GM18517 (cell line): ENCODE measurements around the gene SLC26A1.

ENCODE experiments used
- ATAC-seq: cut with Tn5 transposase; IDR thresholded peaks from one replicate; pipeline ENCODE4 v1.9.1; 2021; ENCODE audit warnings: mild to moderate bottlenecking, moderate library complexity; ENCODE audit not compliant: unreplicated experiment

SLC26A1 gene, protein sequence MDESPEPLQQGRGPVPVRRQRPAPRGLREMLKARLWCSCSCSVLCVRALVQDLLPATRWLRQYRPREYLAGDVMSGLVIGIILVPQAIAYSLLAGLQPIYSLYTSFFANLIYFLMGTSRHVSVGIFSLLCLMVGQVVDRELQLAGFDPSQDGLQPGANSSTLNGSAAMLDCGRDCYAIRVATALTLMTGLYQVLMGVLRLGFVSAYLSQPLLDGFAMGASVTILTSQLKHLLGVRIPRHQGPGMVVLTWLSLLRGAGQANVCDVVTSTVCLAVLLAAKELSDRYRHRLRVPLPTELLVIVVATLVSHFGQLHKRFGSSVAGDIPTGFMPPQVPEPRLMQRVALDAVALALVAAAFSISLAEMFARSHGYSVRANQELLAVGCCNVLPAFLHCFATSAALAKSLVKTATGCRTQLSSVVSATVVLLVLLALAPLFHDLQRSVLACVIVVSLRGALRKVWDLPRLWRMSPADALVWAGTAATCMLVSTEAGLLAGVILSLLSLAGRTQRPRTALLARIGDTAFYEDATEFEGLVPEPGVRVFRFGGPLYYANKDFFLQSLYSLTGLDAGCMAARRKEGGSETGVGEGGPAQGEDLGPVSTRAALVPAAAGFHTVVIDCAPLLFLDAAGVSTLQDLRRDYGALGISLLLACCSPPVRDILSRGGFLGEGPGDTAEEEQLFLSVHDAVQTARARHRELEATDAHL

DNA sequence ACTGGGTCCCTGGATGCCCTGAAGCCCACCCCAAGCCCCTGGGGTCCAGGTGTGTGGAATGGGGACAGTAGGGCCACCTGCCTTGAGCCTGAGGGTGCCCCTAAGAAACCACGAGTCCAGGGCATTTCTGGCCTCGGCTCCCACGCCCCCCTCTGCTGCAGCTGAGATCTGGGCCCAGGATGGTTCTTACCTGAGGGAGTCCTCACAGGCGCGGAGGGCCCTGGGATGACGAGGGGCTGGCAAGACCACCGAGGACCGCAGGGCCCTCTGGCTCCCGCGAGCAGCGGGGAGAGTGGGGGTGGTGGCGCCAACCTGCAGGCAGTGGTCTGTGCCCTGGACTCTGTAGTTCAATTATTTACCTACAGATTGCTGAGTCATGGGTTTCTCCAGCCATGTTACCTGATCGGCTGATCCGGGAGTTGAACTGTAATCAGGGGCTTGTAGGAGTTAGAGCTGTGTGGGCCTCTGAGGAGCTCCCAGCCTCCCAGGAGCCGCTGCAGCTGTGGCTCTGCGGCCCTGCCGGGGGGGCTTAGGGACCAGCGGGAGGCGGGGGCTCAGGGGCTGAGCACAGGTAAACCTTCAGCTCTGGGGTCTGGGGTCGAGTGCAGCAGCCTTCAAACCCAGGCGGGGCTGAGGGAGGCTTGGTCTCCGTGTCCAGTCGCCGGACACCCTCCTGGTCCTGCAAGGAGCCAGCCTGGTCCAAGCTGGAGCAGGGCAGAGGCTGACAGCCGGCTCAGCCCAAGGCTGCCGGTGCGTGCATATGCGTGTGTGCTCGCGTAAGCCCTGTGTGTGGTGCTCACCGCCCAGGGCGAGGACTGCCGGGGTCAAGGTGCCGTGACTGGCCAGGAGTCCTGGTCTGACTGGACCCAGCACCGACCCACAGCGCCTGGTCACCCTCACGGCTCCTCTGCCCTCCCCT is at the start of gene SLC26A1:
Gene SLC26A1, minus strand, starts transcription at position 294 of the 919 bp plus-strand sequence. CDS start 1,701 bp downstream, outside the sequence.
- ATAC-seq: no peak

GRCh38 chr4:1042352-1043055 is 49.3 kb upstream of the SLC26A1 start:
- ATAC-seq: no peak

DNA sequence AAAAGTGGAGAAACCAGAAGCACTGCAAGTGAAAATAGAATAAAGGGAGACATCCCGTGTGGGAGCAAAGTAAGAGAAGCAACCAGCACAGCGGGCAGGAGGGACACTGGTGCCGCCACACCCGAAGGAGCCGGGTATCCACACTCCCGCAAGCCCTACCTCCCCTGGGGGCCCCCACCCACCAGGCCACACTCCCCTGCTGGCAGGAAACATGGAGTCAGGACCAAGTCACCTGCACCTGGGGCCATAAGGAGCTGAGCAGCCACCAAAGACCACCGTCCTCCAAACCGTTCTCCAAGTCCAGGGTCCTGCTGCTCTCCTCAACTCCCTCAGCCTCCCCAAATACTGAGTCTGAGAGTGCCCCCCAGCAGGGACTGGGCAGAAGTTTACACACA is 48.7 kb upstream of the SLC26A1 start:
- ATAC-seq: no peak

DNA sequence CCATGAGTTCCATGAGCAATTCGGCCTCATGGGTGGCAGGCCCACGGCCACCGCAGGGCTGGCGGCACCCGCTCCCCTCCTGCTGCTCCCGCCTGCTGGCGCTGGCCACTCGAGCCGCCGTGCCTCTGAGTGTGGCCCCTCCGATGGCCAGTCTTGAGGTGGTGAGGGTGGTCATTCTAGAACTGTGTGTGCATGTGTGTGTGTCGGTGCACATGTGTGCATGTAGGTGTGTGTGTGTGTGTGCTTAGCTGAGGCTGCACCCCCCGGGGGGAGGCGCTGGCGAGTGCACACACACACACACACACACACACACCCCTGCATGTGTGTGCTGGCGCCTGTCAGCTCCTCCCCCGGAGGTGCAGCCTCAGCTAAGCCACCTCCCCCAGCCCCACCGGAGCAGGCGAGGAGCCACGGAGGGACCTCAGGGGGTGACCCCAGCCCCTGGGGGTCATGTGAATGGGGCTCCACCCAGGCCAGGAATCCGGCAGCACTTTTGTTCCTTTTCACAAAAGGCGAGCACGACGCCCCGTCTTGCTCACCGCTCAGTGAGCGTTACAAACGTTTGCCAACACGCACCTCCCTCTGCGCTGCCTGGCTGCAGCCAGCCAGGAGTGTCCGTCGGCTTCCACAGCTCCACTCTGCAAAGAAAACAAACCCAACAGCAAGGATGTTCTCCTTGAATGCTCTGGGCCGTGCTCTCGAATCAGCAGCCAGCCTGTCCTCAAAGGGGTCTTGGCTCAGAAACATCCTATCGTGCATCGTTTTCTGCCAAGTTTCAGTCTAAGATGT is 48.1 kb upstream of the SLC26A1 start:
- ATAC-seq: no peak

DNA sequence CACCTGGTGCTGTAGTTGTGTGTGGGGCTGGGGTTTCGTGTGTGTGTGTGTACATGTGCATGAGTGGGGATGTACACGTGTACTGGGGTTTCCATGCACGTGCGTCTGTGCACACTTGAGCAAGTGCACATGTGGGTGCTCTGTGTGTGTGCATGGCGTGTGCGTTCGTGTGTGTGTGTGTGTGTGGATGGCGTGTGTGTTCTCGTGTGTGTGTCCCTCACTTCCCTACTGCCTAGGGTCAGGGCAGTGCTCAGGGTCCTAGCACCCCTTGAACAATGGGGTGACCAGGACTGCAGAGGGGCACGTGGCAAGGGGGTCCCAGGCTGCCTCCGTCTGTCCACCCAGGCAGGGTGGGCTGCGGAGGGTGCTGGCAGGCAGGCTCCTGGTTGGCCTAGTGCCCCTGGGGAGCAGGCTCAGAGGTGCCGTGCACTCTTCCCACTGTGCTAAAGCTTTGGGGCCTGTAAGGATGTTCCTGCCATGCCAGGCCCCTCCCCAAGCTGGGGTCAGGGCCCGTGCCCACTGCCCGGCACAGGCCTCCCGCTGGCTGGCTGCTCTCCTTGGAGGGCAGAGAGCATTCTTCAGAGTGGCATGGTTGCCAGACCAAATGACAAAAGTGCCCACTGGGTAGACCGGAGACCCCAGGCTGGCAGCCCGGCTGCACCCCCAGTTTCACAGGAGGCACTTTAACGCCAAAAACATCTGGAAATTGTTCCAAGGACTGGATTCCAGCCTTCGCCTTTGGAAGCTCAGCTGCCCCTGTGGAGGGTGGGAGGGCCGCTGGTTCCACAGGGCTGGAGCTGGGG is 47.3 kb upstream of the SLC26A1 start:
- no peak for ATAC-seq

DNA sequence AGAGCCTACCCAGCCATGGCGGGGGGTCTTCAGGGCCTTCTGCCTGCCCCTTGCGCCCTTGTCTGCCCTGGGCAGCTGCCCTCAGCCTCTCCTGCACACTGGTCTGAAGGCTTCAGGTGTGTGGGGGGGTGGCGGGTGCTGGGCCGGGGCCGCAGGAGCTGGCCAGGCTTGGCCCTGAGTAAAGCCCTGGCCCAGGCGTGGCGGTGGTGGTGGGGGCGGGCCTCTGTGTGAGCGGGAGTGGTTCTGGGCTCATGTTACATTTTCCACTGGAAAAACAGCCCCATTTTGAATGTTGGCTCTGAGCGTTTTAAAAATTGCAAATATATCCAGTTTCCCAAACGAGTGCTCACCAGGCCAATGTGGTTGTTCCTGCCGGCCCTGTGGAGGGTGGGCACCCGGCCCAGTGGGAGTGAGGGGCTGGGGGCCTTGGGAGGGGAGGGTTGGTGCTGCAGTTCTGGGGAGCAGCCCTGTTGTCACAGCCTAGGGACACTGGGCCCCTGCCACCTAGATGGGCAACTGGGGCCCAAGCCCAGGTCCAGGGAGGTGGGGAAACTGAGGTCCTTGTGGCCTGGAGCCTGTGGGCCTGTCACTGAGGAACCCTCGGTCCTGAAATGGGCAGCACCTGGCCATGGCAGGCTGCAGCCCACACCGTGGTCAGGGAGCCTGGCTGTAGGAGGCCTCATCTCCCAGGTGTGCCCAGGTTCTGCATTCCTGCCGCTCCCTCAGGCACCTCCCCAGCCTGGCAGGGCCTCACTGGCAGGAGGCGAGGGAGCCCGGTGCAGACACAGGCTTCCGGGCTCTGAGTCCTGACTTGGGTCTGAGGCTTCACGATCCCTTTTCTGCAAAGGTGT is 46.5 kb upstream of the SLC26A1 start:
- ATAC-seq: no peak

DNA sequence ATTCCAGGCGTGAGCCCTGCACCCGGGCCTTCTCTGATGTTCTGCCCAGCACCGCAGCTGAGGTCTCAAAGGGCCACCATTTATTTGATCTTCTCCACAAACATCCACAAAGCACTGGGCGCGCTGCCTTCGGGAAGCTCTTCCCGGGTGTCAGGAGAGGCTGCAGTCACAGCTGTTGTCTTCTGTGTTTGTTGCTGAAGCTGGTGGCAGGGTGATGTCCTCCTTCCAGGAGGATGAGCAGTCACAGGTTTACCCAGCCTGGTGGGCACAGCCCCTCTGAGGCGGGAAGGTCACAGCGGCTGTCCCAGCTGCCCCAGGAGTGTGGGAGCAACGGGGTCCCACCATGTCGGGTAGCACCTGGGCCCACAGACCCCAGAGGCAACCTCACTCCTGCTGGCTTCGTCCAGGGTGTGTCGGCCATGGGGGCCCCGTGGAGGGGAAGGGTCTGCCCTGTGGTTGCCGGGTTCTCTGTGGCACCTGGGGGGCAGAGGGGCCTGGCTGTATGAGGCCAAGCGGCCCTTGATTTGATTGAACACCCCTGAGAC is 45.8 kb upstream of the SLC26A1 start:
- no peak for ATAC-seq

DNA sequence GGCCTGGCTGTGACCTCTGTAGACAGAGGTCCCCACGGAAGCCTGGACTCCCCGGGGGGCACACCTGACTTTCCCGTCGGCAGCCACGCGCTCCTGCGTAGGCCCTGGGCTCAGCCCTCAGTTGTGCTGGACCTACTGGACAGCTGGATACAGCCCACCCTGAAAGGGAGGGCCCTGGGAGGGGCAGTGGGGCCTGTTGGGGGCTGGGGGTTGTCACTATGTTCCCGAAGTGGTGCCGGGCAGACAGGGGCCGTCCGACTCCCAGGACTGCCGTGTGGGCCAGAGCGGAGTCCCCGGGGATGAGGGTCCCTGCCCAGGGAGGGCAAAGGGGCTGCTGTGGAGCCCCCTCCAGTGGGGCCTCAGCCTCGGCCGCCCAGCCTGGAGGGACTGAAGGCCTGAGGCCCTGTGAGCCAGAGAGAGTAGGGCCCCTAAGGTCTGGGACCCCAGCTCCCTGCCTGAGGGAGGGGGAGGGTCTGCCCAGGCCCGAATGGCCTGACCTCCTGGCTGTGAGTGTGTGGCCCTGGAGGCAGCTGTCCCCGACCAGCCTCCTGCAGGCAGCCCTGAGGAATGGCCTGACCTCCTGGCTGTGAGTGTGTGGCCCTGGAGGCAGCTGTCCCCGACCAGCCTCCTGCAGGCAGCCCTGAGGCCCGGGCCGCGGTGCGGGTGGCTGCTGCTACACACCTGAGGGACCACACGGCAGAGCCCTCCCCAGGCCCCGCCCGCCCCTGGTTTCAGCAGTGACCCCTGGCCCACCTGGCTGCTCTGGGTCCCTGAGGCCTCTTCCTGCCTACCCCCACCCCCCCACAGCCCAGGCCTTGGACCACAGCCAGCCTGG is 44.0 kb upstream of the SLC26A1 start:
- ATAC-seq: no peak

- ATAC-seq: no peak
Observed at GRCh38 chr4:1036095-1036494, 42.9 kb upstream of the SLC26A1 start.

DNA sequence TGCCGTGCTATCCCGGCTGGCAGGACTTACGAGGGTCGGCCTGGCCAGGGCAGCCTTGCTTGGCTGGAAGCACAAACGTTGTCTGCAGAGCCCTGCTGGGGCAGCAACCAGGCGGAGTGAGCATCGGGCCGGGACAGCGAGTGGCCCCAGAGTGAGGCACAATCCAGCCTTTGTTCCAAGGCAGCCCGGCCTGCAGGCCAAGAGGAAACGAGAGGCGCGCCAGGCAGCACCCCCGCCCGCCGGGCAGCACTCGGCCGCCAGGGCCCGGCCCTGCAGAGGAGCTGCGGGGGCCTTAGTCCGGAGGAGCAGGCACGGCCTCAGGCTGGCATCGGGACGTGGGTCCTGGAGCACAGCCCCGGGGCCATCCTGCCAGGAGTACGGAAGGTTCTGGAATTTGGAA is 42.3 kb upstream of the SLC26A1 start:
- ATAC-seq: no peak

GRCh38 chr4:1033840-1034551 is 40.8 kb upstream of the SLC26A1 start:
- ATAC-seq: no peak

DNA sequence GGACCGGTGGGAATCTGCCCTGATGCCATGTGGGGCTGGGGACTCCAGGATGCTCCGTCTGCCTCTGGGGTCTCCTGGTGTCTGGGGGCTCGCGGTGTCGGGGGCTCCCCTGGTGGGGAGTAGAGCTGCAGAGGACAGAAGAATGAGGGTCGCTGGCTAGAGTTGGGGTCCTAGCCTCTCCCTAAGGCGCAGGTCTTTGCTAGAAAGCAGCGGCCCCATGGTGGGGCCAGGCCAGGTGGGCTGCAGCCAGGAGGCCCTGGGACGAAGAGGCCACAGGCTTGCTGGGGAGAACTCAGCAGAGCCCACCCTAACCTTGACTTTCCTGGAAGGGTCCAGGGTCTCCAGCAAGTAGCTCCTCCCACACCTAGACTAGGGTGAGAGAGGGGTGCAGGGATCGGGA is 39.7 kb upstream of the SLC26A1 start:
- no peak for ATAC-seq

GRCh38 chr4:1031956-1032795 is 39.0 kb upstream of the SLC26A1 start:
- ATAC-seq: no peak

DNA sequence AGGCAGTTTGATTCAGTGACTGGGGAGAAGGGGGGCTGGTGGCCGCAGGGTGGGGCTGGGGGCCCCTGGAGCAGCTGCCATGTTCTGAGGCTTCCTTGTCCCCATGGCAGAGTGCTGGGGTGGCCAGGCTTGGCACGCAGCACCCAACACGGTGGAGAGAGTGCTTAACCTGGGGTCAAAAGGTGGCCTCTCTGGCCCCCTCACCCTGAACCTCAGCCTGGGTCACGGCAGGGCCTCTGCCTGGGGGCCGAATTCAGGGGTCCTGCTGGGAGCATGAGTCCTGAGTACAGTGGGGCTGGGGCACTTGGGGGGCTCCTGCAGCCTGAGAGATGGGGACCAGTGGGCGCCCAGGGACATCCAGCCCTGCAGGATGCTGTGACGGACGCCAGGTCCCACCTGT is 38.1 kb upstream of the SLC26A1 start:
- no peak for ATAC-seq

DNA sequence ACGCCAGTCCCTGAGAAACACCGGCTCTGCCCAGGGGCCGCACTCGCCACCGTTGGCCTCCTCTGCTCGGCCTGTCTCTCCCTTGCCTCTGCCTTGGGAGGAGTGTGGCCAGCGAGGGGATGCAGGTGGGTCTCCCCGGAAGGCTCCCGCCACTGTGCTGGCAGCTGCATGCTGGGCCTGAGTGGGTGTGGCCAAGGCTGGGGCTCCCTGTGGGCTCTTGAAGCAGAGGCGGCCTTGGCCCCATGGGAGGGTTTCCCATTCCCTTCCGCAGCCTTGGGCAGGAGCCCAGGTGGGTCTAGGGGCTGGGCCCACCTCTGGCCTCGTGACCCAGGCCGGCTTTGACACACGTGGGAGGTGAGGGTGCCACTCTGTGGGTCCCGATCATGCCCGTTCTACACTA is 37.4 kb upstream of the SLC26A1 start:
- ATAC-seq: no peak
